GM18517 (cell line): ENCODE measurements around the gene AUTS2.

Experiments
- ATAC-seq: cut with Tn5 transposase; IDR thresholded peaks from one replicate; pipeline ENCODE4 v1.9.1; 2021; ENCODE audit warnings: mild to moderate bottlenecking, moderate library complexity; ENCODE audit not compliant: unreplicated experiment

Gene AUTS2

GRCh38 chr7:70770154-70770553 is 1171.9 kb downstream of the AUTS2 start:
- ATAC-seq, result no peak

GRCh38 chr7:70771451-70771850 is 1173.2 kb downstream of the AUTS2 start:
- no peak for ATAC-seq

GRCh38 chr7:70772891-70773290 is 1174.6 kb downstream of the AUTS2 start:
- no peak for ATAC-seq

- no peak for ATAC-seq
These were observed 1175.1 kb downstream of the AUTS2 start for GRCh38 chr7:70773406-70773805.

GRCh38 chr7:70774950-70775527 is 1176.8 kb downstream of the AUTS2 start:
- no peak for ATAC-seq

GRCh38 chr7:70775570-70776156 is 1177.4 kb downstream of the AUTS2 start:
- ATAC-seq, result no peak

- ATAC-seq, result no peak
These were observed 1178.4 kb downstream of the AUTS2 start for GRCh38 chr7:70776627-70777101.

- no peak for ATAC-seq
These were observed 1179.0 kb downstream of the AUTS2 start for GRCh38 chr7:70777251-70777650.

- ATAC-seq, result no peak
These were observed 1180.3 kb downstream of the AUTS2 start for GRCh38 chr7:70778585-70778984.

- ATAC-seq, result no peak
These were observed 1181.0 kb downstream of the AUTS2 start for GRCh38 chr7:70779321-70779720.

- no peak for ATAC-seq
These were observed 1183.6 kb downstream of the AUTS2 start for GRCh38 chr7:70781922-70782311.

GRCh38 chr7:70782796-70783195 is 1184.5 kb downstream of the AUTS2 start:
- no peak for ATAC-seq

- ATAC-seq, result no peak
These were observed 1187.2 kb downstream of the AUTS2 start for GRCh38 chr7:70785427-70785826.

GRCh38 chr7:70786076-70786475 is 1187.8 kb downstream of the AUTS2 start:
- no peak for ATAC-seq

- no peak for ATAC-seq
These were observed 1189.0 kb downstream of the AUTS2 start for GRCh38 chr7:70787286-70787685.

- ATAC-seq, result no peak
These were observed 1189.5 kb downstream of the AUTS2 start for GRCh38 chr7:70787771-70788170.

- no peak for ATAC-seq
These were observed 1190.0 kb downstream of the AUTS2 start for GRCh38 chr7:70788276-70788675.

- ATAC-seq, result no peak
These were observed 1191.4 kb downstream of the AUTS2 start for GRCh38 chr7:70789481-70790214.

GRCh38 chr7:70790215-70791073 is 1192.2 kb downstream of the AUTS2 start:
- no peak for ATAC-seq

- no peak for ATAC-seq
These were observed 1193.1 kb downstream of the AUTS2 start for GRCh38 chr7:70791341-70791740.

- no peak for ATAC-seq
These were observed 1194.8 kb downstream of the AUTS2 start for GRCh38 chr7:70793060-70793459.
